HG03175 (cell line): ENCODE measurements around the gene PRR29.
A peak's percentile ranks its signal among the peaks of the same experiment; 100 is the strongest.
"Not testable (repeated sequence)": the region's sequence is repeated elsewhere in the genome, so short reads cannot be mapped to it uniquely, and the experiment has no call there.

Experiments used
- ATAC-seq: cut with Tn5 transposase; IDR thresholded peaks from one replicate; pipeline ENCODE4 v1.9.1; 2021; ENCODE audit warnings: mild to moderate bottlenecking, moderate library complexity; ENCODE audit not compliant: unreplicated experiment

PRR29 gene

DNA sequence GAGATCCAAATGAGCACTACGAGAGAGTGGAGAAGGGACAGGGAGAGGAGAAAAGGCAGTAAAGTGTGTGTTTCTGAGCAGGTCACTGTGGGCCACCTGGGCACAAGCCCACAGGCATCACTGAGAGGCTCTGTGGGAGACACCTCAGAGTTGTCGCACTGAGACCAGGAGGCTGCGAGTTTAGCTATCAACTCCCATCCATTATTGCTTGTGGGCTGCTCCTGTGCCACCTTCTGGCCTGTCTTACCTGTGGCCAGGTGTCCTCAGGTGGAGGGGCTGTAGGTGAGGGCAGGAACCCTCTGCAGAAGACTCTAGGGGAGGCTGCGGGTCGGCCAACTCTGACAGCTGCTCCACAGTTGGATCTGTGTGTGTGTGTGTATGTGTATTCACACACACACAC lies 2.5 kb upstream of the PRR29 start:
- no peak for ATAC-seq

DNA sequence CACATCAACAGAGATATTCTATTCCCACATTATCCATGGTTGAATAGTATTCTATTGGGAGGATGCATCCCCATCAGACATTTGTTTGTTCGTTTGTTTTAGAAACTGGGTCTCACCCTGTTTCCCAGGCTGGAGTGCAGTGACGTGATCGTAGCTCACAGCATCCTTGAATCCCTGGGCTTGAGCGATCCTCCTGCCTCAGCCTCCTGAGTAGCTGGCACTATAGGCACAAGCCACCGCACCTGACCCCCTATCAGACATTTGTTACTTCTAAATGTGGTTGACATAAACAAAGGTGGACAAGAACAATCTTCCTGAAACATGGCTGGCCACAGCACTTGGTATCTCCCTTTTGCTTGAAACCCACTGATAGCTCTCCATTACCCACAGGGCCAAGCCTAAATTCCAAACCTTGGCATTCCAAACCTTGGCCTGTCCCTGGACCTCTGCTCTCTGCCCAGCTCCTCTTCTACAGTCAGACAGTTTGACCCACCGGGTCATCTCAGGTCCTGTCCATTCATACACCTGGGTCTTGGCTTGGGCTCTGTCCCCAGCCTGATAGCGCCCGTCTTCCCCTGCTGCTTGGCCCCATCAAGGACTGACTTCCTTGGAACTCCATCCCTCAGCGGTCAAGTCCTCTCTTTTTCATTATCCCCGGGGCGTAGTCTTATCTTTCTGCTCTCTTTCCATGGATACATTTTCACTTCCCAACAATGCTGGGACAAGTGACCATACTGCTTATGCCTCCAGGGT lies 1.5 kb upstream of the PRR29 start:
- no peak for ATAC-seq

DNA sequence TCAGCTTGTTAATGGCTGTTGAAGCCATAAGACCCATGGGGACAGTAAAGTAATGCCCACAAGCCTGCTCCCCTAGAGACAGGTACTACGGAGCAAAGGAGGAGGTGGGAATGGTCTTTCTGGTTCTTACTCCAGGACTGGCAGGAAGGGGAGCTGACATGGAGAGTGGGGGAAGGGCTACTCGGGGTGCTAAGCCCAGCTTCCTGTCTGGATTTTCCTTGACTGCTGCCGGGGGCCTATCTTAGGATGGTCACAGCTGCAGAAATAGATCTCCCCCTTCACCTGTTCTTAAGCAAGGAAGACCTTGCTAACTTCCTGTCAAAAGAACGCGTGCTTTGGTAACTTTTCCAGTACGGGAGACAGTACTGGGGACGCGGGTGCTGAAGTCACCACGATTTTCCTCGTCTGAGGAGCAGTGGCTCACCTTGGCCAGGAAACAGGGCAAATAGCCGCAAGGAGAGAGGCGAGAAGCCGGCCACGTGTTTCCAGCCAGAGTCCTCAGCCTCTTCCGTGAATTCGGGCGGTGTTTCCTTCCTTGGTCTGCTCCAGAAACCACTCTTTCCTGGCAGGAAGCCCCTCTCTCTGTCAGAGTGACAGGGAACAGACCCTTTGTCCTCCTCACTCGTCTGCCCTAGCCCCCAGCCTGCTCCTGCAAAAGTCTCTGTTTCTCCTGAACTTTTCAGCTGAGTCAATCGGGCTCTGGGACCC lies 656 bp upstream of the PRR29 start:
- no peak for ATAC-seq

DNA sequence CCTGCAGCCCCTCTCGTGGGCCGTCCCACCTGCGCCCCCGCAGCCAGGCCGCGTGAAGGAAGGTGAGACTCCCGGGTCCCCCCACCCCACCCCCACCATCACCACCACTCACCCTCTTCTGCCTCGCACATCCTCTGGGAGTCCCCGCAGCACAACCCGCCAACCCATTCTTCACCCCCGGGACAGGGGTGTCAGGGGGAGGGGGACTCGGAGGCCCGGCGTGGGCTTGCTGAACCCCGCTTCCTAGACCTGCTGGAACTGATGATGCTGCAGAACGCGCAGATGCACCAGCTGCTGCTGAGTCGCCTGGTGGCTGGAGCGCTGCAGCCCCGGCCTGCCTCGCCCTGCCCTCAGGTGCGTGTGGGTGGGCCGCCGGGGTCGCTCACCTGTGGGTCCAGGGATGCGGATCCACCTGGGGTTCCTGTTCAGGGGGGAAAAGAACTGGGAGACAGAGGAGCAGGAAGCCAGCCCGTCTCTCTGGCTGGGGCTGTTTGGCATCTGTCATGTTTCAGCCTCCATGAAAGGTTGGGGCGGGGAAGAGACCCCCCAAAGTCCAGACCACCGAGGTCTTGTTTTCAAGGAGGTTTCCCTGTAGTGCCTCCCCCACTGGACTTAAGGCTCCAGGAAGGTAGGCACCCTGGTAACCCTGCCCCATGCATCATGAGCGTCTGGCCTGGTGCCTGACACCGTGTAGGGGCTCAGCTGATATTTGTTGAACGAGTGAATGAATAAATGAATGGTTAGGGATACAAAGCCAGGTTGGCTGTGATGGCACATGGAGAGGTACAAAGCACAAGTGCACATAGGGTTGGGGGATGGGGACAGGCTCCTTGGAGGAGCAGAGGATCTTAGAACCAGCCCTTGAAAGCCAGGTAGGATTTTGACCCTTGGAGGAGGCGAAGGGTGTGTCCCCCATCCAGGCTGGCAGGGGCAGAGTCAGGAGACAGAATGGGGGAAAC lies 849 bp downstream of the PRR29 start:
- ATAC-seq = peak; percentile 13

DNA sequence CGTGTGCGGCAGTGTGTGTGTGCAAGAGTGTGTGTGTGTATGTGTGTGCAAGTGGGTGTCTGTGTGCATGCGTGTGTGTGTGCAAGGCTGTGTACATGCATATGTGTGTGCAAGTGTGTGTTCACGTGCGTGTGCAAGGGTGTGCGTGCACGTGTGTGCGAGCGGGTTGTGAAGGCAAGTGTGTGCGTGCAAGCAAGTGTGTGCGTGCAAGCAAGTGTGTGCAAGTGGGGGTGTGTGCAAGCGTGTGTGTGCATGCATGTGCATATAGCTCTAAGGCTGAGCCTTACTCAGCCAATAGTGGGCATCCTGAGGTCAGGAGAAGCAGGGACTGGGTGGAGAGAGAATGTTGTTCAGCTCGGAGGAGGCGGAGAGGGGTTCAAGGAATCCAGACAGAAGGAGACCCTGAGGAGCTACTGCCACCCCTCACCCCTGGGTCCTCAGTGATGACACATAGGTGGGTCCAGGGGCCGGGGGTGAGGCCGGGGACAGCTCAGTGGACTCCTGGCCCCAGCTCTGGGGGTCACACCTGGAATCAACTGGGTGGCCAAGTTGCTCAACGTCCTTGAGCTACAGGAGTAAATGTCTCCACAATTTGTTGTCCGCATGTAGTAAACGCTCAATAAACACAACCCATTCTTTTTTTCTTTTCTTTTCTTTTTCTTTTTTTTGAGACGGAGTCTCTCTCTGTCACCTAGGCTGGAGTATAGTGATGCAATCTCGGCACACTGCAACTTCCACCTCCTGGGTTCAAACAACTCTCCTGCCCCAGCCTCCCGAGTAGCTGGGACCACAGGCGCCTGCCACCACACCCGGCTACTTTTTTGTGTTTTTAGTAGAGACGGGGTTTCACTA lies 1.8 kb downstream of the PRR29 start:
- ATAC-seq = no peak

DNA sequence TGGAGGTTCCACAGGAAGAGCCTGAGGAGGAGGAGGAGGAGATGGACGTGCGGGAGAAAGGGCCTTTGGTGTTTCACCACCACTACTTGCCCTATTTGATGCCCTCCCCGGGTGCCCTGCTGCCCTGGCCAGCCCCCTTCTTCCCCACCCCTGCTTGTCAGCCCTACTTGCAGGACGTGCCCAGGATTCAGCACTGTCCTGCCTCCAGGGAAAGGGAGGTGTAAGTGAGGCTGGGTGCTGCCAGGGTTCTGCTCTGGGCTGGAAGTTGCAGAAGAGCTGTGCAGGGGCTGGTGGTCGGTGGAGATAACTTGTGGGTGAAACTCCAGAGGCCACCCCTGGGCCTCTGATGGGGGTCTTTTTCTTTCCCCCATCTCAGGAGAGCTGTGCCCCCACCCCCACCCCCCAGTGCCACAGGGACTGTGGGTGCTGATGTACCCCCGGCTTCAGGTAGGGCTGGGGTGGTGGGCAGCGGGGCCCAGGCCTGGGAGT lies 3.0 kb downstream of the PRR29 start:
- no peak for ATAC-seq

DNA sequence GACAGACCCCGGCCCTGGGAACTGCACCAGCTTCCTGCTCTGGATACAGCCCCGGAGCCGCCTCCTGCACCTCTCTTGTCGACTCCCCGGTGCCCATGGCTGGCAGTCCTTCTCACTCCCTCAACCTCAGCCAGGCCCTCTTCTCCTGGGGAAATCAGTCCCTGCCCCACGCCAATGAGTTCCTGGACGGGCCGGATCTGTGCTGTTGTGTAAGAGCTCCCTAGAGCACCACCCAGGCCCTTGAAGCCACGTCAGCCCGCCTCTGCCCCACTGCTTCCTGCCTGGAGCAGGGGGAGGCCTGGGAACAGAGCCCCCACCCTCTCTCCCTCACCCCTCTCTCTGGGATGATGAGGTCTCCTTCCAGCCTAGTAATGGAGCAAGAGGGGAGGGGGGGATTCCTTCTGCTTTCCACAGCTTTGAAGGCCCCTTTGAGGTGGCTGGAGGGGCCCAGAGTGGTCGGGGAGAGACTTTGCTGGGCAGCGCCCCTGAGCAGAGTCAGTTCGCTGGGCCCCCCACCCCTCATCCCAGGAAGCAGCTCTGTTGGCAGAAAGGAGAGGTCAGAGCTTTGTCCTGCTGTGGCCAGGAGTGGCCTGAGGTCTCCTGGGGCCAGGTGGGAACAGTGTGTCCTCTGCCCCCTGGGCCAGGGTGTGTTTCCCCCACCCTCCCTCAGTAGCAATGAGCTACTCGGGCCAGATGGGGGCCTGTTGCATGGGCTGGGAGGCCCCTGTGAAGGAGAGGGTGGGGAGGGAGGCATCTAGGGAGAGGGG lies 3.8 kb downstream of the PRR29 start:
- no peak for ATAC-seq

DNA sequence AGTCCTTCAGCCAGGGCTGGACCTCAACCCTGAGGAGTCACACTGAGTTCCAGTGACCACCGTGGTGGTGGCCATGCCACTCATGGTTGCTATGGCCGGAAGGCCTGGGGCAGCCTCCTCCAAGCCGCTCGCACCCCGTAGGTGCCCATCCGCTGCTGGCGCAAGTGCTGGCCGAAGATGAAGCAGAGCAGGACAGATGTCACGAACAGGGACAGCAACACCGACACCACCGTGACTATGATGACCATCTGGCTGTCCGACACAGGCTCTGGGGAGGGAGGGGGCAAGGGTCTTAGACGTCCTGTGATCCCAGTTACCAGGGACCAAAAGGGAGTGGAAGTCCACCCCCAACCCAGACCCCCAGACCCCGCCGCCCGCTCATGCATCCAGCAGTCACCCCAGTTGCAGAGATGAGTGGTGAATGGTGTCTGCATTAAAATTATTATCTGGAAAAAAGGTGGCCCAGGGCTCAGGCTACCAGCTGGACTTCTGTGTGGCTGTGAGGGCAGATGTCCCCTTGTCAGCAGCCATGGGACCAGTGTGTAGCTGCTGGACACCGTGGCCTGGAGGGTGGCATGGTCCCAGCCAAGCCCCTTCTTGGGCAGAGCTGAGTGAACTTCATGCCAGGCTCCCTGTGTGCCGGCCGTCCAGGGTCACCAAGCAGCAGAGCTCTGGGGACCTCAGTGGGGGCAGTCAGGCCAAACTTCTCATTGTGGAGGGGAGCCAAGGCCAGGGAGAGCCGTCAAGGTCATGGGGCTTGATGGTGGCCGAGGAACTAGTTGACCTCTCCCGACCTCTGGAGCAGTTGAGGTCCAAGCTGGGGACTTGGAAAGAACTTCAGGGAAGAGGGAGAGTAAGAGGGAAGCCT lies 4.7 kb downstream of the PRR29 start:
- ATAC-seq = no peak

DNA sequence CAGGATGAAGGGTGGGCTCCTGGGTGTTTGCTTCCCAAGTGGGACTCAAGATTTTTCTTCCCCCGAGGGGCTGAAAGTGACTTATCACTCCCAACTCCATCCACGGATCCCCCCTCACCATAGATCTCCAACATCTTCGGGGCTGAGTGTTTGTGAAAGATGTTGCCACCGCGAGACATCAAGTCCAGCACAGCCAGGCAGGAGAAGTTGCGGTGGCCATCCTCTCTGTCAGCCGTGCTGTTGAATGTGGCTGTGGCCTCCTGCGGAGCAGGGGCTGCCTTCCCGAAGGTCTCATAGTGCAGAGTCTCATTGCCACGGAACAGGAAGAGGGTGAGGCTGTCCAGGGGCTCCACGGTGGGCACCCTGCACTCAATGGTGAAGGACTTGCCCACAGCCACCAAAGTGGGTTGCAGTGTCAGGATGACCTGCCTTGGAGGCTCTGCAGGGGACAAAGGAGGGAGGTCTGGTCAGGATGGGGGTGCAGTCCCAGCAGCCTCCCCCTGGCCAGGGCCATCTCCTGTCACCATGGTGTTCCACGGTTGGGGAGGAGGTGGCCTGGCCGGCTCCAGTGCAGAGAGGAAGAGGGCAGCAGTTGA lies 5.5 kb downstream of the PRR29 start:
- ATAC-seq = no peak

DNA sequence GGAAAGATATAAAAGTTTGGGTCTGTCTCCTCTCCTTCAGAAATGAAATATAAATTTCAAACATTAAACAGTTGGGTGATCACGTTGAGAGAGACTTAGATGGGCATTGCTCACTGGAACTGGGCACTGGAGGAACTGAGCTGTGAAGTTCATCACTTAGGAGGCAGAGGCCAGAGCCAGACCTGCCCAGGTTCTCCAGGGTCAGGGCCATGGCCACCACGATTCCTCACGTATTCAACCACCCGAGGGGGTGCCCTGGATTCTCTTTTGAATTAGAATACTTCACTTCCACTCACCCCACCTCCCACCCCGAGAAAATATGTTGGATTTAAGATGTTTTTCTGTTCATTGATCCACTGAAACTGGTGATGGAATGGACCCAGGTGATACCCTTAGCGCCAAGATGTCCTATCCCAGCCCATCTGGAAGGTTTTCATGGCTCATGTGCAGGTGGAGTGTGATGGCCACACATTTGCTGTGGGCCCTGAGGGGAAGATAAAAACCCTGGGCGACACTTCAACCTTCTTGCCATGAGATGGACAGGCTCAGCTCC lies 6.1 kb downstream of the PRR29 start:
- ATAC-seq = no peak

DNA sequence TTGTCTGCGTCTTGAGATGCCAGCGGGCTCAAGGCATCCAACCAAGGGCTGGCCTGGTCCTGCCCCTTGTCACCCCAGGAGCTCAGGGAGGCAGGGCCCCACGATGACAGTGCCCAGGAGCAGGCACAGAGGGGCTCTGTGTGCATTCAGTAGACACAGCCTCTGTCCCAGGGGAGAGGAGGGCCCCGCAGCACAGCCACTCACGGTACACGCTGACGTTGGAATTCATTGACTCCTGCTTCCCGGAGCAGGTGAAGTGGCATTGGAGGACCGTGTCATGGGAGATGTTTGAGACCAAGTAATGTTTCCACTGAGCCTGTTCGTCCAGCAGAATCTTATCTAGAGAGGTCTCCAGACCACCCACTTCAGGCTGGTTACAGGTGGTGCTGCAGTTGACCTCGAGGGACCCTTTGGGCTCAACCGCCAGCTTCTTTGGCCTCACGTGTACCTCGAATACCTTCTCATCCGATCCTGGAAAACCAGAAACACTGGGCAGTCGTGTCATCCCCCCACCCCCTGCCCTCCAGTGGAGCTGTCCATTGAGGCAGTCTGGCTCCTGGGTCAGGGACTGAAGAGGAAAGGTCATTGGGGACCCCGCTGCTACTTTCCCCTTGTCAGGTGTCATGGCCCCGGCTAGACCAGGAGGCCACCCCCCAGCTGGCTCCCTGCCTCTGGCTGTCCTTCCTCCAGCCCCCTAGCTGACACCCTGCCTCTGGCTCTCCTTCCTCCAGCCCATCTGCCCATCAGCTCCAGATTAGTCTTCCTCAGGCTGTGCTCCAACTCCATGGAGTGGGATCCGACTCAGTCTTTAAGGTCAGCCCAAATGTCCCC lies 7.0 kb downstream of the PRR29 start:
- no peak for ATAC-seq

DNA sequence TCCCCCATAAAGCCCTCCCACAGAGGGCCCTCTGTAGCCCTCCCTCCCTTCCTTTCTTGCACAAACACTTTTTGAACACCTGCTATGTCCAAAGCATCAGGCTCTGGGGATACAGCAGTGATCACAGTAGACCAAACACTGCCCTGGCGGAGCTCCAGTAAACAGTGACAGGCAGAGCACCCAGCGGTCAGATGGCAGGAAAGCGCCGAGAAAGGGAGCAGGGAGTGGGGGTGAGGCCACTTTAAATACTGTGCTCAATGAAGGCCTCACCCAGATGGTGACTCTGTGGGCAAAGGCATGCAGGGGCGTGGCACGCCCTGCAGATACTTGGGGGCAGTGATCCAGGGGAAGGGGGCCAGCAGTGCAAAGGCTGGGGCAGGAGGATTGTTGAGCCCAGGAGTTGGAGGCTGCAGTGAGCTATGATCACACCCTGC lies 7.6 kb downstream of the PRR29 start:
- no peak for ATAC-seq

DNA sequence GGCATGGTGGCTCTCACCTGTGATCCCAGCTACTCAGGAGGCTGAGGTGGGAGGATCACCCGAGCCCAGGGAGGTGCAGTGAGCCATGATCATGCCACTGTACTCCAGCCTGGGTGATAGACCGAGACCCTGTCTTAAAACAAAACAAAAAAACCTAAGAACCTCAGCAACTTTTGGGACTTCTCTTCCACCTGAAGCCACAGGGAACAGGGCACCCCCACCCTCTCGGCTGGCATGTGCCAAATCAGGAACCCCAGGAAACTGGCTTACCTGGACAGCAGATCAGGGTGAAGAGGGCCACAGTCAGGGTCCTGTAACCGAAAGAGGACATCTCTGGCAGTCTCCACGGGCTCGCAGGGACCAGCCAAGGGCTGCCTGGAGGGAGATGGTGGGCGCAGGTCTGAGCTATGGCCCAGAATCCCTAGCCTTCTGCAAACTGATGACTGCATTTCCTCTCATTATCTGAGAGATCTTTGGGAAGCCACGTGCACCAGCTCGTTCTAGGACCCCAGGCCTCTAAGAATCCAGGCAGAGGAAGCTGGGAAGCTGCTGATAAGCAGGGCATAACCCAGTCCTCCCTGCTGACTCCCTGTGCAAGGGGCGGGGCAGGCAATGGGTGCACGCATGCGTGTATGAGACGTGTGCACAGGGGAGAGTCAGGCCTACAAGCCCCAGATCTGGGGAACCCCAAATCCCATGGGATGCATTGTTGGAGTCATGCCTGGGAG lies 8.4 kb downstream of the PRR29 start:
- ATAC-seq = no peak

DNA sequence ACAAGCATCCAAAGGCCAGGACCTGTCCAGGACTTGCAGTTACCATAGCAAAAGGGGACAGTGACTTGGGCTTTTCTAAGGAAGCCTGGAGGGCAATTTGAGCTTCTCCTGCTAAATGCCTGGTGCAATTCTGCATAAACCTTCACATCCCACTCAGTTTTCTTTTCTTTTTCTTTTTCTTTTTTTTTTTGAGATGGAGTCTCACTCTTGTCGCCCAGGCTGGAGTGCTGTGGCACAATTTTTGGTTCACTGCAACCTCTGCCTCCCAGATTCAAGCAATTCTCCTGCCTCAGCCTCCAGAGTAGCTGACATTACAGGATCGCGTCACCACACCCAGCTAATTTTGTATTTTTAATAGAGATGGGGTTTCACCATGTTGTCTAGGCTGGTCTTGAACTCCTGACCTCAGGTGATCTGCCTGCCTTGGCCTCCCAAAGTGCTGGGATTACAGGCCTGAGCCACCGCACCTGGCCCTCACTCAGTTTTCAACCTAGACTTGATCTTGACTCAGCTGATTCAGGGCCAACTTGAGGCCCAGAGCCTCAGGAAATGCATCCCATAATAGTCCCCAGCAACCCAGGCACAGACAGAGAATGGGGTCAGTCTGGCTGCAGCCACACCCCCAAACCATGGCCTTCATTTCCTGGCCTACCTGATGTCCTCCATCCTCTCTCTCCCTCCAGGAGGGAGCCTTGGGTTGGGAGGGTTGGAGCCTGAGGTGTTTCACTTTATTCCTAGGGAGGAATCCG lies 9.1 kb downstream of the PRR29 start:
- not testable (repeated sequence) for ATAC-seq

DNA sequence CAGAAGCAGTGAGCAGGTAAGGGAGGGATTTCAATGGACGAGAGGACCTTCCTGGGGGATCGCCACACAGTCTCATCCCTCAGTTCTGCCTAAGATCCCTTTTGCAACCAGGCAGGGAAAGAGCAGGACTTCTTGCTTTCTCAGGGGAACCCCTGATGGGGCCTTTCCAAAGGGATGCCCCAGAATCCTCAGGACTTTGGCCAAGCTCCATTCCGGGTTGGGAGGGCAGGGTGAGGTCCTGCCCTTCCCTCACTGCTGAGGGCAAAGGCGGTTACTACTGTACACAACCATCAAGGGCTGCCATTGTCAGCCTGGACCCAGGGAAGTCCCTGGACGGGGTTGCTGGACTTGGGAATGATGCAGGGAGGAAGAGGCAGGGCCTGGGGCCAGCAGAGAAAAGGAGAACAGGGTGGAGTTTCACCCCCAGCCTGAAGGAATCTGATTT lies 9.7 kb downstream of the PRR29 start:
- ATAC-seq = no peak

DNA sequence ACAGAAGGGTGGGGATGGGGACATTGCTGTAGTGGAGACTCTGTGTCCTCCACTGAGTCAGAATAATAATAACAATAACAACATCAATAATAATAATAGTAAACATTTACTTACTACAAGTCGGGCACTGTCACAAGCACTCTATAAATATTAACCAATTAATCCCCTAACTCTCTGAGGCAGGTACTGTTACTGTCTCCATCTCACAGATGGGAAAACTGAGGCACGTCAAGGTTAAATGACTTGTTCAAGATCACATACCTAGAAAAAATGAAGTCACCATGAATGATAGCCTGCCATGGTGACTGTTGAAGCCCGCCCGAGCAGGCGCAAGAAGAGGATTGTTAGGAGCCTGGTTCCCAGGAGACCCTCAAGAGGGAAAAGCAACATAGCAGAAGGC lies 10.2 kb downstream of the PRR29 start:
- ATAC-seq = no peak
